K562 (cell line): Measurements from ENCODE around the gene PCP2. TPM values are rescaled to one million over a fixed set of nuclear protein-coding genes. Genes with fewer than 3 reads are reported as not detected.
A peak's percentile ranks its signal among the peaks of the same experiment; 100 is the strongest.

Source experiments
- CSDE1 ChIP-seq, 2 experiments: fragments of 450-650 bp; IDR thresholded peaks; 2 replicates each; pipeline ENCODE4 v1.6.1; 2016; ENCODE audit warnings: mild to moderate bottlenecking in 1 of 2
- DMBX1 ChIP-seq: fragments of 250-450 bp; sonication (Bioruptor Pico); IDR thresholded peaks from 2 replicates; pipeline ENCODE4 v1.8.0; 2022; ENCODE audit warnings: inconsistent platforms, mild to moderate bottlenecking, moderate library complexity, borderline replicate concordance
- EP400 ChIP-seq: fragments of 450-650 bp; IDR thresholded peaks from 2 replicates; pipeline ENCODE4 v1.6.1; 2017; ENCODE audit warnings: antibody characterized with exemption, mild to moderate bottlenecking, moderate library complexity
- HSF4 ChIP-seq: fragments of 250-450 bp; sonication (Bioruptor Pico); IDR thresholded peaks from 2 replicates; pipeline ENCODE4 v2.1.2; 2022; ENCODE audit warnings: mild to moderate bottlenecking, moderate library complexity, borderline replicate concordance
- MTF1 ChIP-seq: fragments of 250-450 bp; sonication (Bioruptor Pico); IDR thresholded peaks from 2 replicates; pipeline ENCODE4 v1.9.0; 2021; ENCODE audit warnings: moderate library complexity, mild to moderate bottlenecking, inconsistent platforms, borderline replicate concordance
- NCOR1 ChIP-seq: fragments of 450-650 bp; IDR thresholded peaks from 2 replicates; pipeline ENCODE4 v1.6.1; 2016; ENCODE audit warnings: mild to moderate bottlenecking, moderate library complexity
- NONO ChIP-seq, 2 experiments: fragments of 200-400 bp in 1 of 2; fragments of 450-650 bp in 1 of 2; formaldehyde crosslinking in 1 of 2; IDR thresholded peaks; 2 replicates each; pipeline ENCODE4 v1.6.1; 2017; ENCODE audit warnings: low read depth in 2 of 2, mild to moderate bottlenecking in 2 of 2, moderate library complexity in 2 of 2, low read length in 1 of 2
- PCBP1 ChIP-seq: fragments of 200-400 bp; formaldehyde crosslinking; IDR thresholded peaks from 2 replicates; pipeline ENCODE4 v1.6.1; 2018; ENCODE audit warnings: mild to moderate bottlenecking, low read depth, low read length; ENCODE audit not compliant: poor library complexity, severe bottlenecking
- RCOR1 ChIP-seq, 2 experiments: IDR thresholded peaks; 2 replicates each; pipeline ENCODE4 v1.6.1; 2012; ENCODE audit warnings: low read depth in 2 of 2, low read length in 2 of 2, borderline replicate concordance in 1 of 2, improper control_type of control experiment in 1 of 2
- RFX1 ChIP-seq: fragments of 450-650 bp; IDR thresholded peaks from 2 replicates; pipeline ENCODE4 v1.6.1; 2016; ENCODE audit warnings: mild to moderate bottlenecking, moderate library complexity
- THAP7 ChIP-seq: fragments of 250-450 bp; sonication (Bioruptor Pico); IDR thresholded peaks from 2 replicates; pipeline ENCODE4 v1.5.0; 2021
- TRIM24 ChIP-seq, 2 experiments: fragments of 450-650 bp; IDR thresholded peaks; 2 replicates each; pipeline ENCODE4 v1.6.1; 2016
- ZNF445 ChIP-seq: fragments of 250-450 bp; sonication (Bioruptor Pico); IDR thresholded peaks from 2 replicates; pipeline ENCODE4 v1.4.0; 2020; ENCODE audit warnings: low read depth, mild to moderate bottlenecking, moderate library complexity
- ZNF507 ChIP-seq: conservative IDR thresholded peaks from 2 replicates; pipeline ENCODE4 v1.6.1; 2017; ENCODE audit warnings: missing genetic modification characterization, missing compliant biosample characterization
- ZNF668 ChIP-seq: fragments of 250-450 bp; sonication (Bioruptor Pico); IDR thresholded peaks from 2 replicates; pipeline ENCODE4 v1.8.0; 2022; ENCODE audit warnings: mild to moderate bottlenecking, inconsistent platforms
- ZSCAN32 ChIP-seq: fragments of 450-650 bp; formaldehyde crosslinking; IDR thresholded peaks from 2 replicates; pipeline ENCODE4 v1.4.0; 2020; ENCODE audit warnings: mild to moderate bottlenecking, moderate library complexity
- polyA plus RNA-seq, 8 experiments: library from polyadenylated mRNA; depleted of rRNA in 4 of 8; stranded (reverse) in 5 of 8; unstranded in 3 of 8; fragments of >200 nt; fragmentation: Nextera tagmentation in 2 of 8; fragmentation: Illumina TruSeq in 1 of 8; extraction: Ambion mirVana in 2 of 8; extraction: Trizol in 1 of 8; gene quantifications; 2 replicates each; pipeline versions ENCODE4 v1.2.1 to v1.2.3, GENCODE V29; 2011 to 2014; ENCODE audit warnings: inconsistent platforms in 1 of 8, missing spikeins in 1 of 8
- total RNA-seq, 7 experiments: library from RNA; depleted of rRNA in 6 of 7; stranded (reverse); fragments of >200 nt in 6 of 7; fragmentation: Illumina TruSeq in 2 of 7; extraction: Trizol in 2 of 7; gene quantifications; 2 replicates each; pipeline versions ENCODE4 v1.2.1 to v1.2.3, GENCODE V29; 2011 to 2021; ENCODE audit warnings: low replicate concordance in 1 of 7
- TF ChIP-seq, protein P1 (sequence below): sonication (generic); formaldehyde crosslinking; IDR thresholded peaks from 2 replicates; pipeline ENCODE4 v1.8.0; 2023; ENCODE audit warnings: missing genetic modification reagents, mild to moderate bottlenecking, borderline replicate concordance
- TF ChIP-seq, protein P2 (sequence below), 3 experiments: IDR thresholded peaks in 2 of 3; conservative IDR thresholded peaks in 1 of 3; 2 replicates each; pipeline ENCODE4 v1.5.1; 2011 to 2012; ENCODE audit warnings: low read length in 3 of 3, mild to moderate bottlenecking in 3 of 3, control low read depth in 2 of 3, improper control_type of control experiment in 1 of 3, inconsistent platforms in 1 of 3, low read depth in 1 of 3, mixed read lengths in 1 of 3, moderate library complexity in 1 of 3; ENCODE audit not compliant: insufficient read depth in 2 of 3

The PCP2 gene
- total and polyA plus RNA-seq, 9 of the 15 experiments (the other 6 are each of a cell fraction or from before 2014, with no cell fraction given) = 0.17 to 1.3 (median 0.49) TPM; not detected in 3

GRCh38 chr19:7637374-7638256 lies 4.1 kb upstream of the PCP2 start (continued):
- TF ChIP-seq RCOR1 (IDR thresholded peaks at IDR 0.05; ENCODE audit: borderline replicate concordance in 1 of 2, low read depth in 2 of 2, low read length in 2 of 2) = peak in 1 of 2 experiments; percentile 36; a peak in 1 of 4 replicates
- TF ChIP-seq, protein P1, sequence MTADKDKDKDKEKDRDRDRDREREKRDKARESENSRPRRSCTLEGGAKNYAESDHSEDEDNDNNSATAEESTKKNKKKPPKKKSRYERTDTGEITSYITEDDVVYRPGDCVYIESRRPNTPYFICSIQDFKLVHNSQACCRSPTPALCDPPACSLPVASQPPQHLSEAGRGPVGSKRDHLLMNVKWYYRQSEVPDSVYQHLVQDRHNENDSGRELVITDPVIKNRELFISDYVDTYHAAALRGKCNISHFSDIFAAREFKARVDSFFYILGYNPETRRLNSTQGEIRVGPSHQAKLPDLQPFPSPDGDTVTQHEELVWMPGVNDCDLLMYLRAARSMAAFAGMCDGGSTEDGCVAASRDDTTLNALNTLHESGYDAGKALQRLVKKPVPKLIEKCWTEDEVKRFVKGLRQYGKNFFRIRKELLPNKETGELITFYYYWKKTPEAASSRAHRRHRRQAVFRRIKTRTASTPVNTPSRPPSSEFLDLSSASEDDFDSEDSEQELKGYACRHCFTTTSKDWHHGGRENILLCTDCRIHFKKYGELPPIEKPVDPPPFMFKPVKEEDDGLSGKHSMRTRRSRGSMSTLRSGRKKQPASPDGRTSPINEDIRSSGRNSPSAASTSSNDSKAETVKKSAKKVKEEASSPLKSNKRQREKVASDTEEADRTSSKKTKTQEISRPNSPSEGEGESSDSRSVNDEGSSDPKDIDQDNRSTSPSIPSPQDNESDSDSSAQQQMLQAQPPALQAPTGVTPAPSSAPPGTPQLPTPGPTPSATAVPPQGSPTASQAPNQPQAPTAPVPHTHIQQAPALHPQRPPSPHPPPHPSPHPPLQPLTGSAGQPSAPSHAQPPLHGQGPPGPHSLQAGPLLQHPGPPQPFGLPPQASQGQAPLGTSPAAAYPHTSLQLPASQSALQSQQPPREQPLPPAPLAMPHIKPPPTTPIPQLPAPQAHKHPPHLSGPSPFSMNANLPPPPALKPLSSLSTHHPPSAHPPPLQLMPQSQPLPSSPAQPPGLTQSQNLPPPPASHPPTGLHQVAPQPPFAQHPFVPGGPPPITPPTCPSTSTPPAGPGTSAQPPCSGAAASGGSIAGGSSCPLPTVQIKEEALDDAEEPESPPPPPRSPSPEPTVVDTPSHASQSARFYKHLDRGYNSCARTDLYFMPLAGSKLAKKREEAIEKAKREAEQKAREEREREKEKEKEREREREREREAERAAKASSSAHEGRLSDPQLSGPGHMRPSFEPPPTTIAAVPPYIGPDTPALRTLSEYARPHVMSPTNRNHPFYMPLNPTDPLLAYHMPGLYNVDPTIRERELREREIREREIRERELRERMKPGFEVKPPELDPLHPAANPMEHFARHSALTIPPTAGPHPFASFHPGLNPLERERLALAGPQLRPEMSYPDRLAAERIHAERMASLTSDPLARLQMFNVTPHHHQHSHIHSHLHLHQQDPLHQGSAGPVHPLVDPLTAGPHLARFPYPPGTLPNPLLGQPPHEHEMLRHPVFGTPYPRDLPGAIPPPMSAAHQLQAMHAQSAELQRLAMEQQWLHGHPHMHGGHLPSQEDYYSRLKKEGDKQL (CRISPR knock-in tag) = no peak
- TF ChIP-seq CSDE1 (IDR thresholded peaks at IDR 0.05) = no peak
- no peak for TF ChIP-seq THAP7 (CRISPR knock-in tag)
- TF ChIP-seq ZNF445 (CRISPR knock-in tag) = no peak
- no peak for TF ChIP-seq NONO (IDR thresholded peaks at IDR 0.05; ENCODE audit: low read depth in 2 of 2, low read length in 1 of 2)
- TF ChIP-seq PCBP1 = peak; percentile 18
- TF ChIP-seq RFX1 = no peak
- peak; percentile 87 for TF ChIP-seq EP400
- TF ChIP-seq ZNF507 (tag) = no peak
- TF ChIP-seq TRIM24 (IDR thresholded peaks at IDR 0.05) = peak in 1 of 2 experiments; percentile 71; a peak in 2 of 4 replicates
- TF ChIP-seq, protein P2, sequence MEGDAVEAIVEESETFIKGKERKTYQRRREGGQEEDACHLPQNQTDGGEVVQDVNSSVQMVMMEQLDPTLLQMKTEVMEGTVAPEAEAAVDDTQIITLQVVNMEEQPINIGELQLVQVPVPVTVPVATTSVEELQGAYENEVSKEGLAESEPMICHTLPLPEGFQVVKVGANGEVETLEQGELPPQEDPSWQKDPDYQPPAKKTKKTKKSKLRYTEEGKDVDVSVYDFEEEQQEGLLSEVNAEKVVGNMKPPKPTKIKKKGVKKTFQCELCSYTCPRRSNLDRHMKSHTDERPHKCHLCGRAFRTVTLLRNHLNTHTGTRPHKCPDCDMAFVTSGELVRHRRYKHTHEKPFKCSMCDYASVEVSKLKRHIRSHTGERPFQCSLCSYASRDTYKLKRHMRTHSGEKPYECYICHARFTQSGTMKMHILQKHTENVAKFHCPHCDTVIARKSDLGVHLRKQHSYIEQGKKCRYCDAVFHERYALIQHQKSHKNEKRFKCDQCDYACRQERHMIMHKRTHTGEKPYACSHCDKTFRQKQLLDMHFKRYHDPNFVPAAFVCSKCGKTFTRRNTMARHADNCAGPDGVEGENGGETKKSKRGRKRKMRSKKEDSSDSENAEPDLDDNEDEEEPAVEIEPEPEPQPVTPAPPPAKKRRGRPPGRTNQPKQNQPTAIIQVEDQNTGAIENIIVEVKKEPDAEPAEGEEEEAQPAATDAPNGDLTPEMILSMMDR (IDR thresholded peaks at IDR 0.05 in 2 of 3, conservative IDR thresholded peaks at IDR 0.05 in 1 of 3; ENCODE audit: insufficient read depth in 2 of 3, low read depth in 1 of 3, low read length in 3 of 3) = no peak
- no peak for TF ChIP-seq ZNF668 (CRISPR knock-in tag)
- TF ChIP-seq NCOR1 = peak; percentile 46; the same call in 1 of the 2 replicates
- TF ChIP-seq DMBX1 = no peak
- TF ChIP-seq HSF4 (CRISPR knock-in tag) = no peak
- TF ChIP-seq MTF1 (CRISPR knock-in tag) = no peak
- no peak for TF ChIP-seq ZSCAN32
